Measurements from ENCODE around the gene ZEB2. TPM values are rescaled to one million over a fixed set of nuclear protein-coding genes. Genes with fewer than 3 reads are reported as not detected.

ZEB2 gene
- total and polyA plus RNA-seq, 12 donors, result 17.2 to 99.5 (median 83.0) TPM

GRCh38 chr2:144505245-144505831, 14.6 kb downstream of the ZEB2 start:
- H3K4me3 ChIP-seq, result peak overlapping the region in 2 of 10 donors; percentile 0 to 8
- no peak for TF ChIP-seq CTCF (IDR thresholded peaks at IDR 0.05)

GRCh38 chr2:144504218-144504641, 15.7 kb downstream of the ZEB2 start:
- DNase-seq, result no peak
- 22 to 27% methylated on average over 6 of the region's 6 CpGs for WGBS, 2 donors
- Histone ChIP-seq H3K4me1 (peaks cover 8 to 97% (median 76%) of the 10 kb centered on the region in 9 donors), H3K27ac (peak overlapping the region; percentile 38 to 100 (median 98)), H3K27me3 (no peaks in the 10 kb centered on the region), H3K36me3 (peaks cover 0 to 52% (median 0%) of the 10 kb centered on the region in 9 donors), H3K9me3 (no peaks in the 10 kb centered on the region), H3K4me3 (peak overlapping the region in 4 of 10 donors; percentile 1 to 8 (median 4))
- peak in 3 of 9 donors; percentile 14 to 17 (median 14) for TF ChIP-seq CTCF (IDR thresholded peaks at IDR 0.05)
- intact Hi-C loops (cut with DNase I), result loop anchor here in 3 of 10 donors (5.0 to 10.0 kb wide), 2 partner anchors 47 to 49 kb away; no protein-coding TSS in a partner anchor
- peak; percentile 16 to 69 (median 27) for ATAC-seq

More at GRCh38 chr2:144505245-144505831, 14.6 kb downstream of the ZEB2 start:
- H3K27ac ChIP-seq, result peak overlapping the region; percentile 12 to 100 (median 98)
- H3K4me1 ChIP-seq, result peaks cover 8 to 100% (median 86%) of the 10 kb centered on the region in 9 donors
- ATAC-seq, result peak; percentile 32 to 84 (median 67)
- intact Hi-C loops (cut with DNase I), result loop anchor here in 3 of 10 donors (5.0 to 10.0 kb wide), 2 partner anchors 48 to 51 kb away; no protein-coding TSS in a partner anchor
- H3K27me3 ChIP-seq, result no peaks in the 10 kb centered on the region
- H3K9me3 ChIP-seq, result no peaks in the 10 kb centered on the region
- WGBS, 2 donors, result 24 to 35% methylated on average over 2 of the region's 2 CpGs
- peak in 1 of 2 donors; percentile 43 for DNase-seq
- H3K36me3 ChIP-seq, result peaks cover 0 to 43% (median 0%) of the 10 kb centered on the region in 9 donors

GRCh38 chr2:144503242-144503641, 16.7 kb downstream of the ZEB2 start:
- Histone ChIP-seq H3K27me3 (no peaks in the 10 kb centered on the region), H3K4me3 (no peak overlapping the region), H3K4me1 (peaks cover 8 to 97% (median 67%) of the 10 kb centered on the region in 9 donors), H3K36me3 (peaks cover 0 to 62% (median 0%) of the 10 kb centered on the region in 9 donors), H3K27ac (peak overlapping the region in 8 of 10 donors; percentile 10 to 100 (median 98)), H3K9me3 (no peaks in the 10 kb centered on the region)
- ATAC-seq, result no peak
- intact Hi-C loops (cut with DNase I), result loop anchor here in 3 of 10 donors (5.0 to 10.0 kb wide), 2 partner anchors 46 to 48 kb away; no protein-coding TSS in a partner anchor
- DNase-seq, result no peak
- TF ChIP-seq CTCF (IDR thresholded peaks at IDR 0.05), result no peak
- 42 to 50% methylated on average over 5 of the region's 5 CpGs for WGBS, 2 donors

GRCh38 chr2:144502369-144502768, 17.6 kb downstream of the ZEB2 start:
- Histone ChIP-seq H3K4me1 (peaks cover 8 to 92% (median 58%) of the 10 kb centered on the region in 9 donors), H3K36me3 (peaks cover 0 to 65% (median 0%) of the 10 kb centered on the region in 9 donors), H3K4me3 (no peak overlapping the region), H3K27ac (peak overlapping the region in 9 of 10 donors; percentile 22 to 100 (median 98)), H3K9me3 (no peaks in the 10 kb centered on the region), H3K27me3 (no peaks in the 10 kb centered on the region)
- DNase-seq, result no peak
- ATAC-seq, result no peak
- WGBS, 2 donors, result 42 to 49% methylated on average over 7 of the region's 7 CpGs
- intact Hi-C loops (cut with DNase I), result loop anchor here in 3 of 10 donors (5.0 to 10.0 kb wide), 2 partner anchors 45 to 48 kb away; no protein-coding TSS in a partner anchor
- TF ChIP-seq CTCF (IDR thresholded peaks at IDR 0.05), result no peak
